HG03097 (cell line): ENCODE data around the gene MTG2.

Source experiments
- ATAC-seq: cut with Tn5 transposase; IDR thresholded peaks from one replicate; pipeline ENCODE4 v1.9.1; 2021; ENCODE audit not compliant: unreplicated experiment, low FRiP score

MTG2 gene

DNA sequence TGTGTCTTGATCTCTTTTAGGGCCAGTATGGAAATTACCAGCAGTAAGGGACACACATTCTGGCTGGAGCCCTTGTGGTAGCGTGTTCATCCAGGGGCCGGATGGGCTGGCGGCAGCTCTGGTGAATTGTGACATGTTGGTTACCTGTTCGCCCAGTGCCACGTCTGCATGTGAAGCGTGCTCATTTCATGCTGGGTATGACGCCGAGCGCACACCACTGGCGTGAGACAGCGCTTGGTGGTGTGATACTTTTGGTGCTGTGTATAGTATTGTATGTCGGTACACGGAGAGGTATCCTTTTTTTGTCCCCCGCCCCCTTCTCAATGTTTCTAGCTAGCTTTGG is 3.7 kb upstream of the MTG2 start:
- no peak for ATAC-seq

DNA sequence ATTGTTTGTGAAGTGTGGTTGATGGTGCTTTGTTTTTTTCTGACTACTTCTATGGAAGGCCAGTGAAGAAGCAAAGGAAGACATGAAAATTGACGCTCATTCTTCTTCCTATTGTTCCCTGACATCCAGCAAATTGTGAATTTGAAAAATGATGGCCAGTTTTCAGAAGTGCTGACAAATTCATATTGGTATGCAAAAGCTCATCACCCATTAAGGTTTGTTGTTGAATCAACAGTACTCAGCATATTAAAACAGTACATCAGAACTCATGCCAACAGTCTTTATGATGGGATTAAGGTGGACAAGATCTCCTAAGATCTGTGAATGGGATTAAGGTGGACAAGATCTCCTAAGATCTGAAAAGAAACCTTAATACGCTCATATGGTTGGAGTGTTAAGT is 1.0 kb upstream of the MTG2 start:
- no peak for ATAC-seq

DNA sequence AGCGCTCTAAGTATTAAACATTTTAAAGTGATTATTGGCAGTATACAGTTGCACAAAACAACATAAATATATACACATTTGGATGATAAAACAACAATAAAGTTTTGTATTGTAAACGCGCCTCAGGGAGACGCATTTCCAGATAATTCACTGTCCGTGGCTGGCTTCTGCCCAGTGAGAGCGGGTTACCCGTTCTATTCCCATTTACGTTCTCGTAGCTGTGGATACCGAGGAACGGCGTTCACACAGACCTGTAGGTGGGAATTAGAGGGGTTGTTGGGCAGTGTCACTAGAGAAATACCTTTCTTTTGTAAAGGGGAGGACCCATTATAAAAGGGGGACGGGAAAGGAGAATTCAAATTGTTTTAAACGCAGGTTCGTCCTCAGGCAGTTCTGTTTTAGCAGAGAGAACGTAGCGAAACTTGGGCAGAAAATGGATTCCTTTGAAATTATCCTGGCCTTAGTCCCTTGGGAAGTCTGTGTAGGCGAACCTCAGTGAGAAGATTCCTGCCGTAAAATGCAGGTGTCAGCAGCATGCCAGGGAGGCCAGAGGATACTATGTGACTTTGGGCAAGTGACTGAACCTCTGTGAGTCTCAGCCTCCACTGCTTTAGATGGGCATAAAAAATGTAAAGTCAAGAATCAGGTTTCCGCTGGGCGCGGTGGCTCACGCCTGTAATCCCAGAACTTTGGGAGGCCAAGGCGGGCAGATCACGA is 756 bp downstream of the MTG2 start:
- no peak for ATAC-seq

DNA sequence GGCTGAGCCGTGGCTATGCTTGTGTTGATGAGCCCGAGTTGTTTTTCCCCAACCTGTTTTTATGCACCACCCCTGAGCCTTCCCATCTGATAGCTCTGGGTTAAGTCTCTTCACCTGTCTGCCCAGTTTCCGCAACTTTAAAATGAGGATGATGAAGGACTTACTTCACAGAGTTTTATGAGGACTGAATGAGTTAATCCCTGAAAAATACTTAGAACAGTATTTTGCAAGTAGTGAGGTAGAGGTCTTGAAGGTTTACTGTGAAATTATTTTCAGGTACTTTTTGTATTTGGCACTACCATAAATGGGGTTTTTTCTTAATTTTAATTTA is 3.2 kb downstream of the MTG2 start:
- no peak for ATAC-seq

DNA sequence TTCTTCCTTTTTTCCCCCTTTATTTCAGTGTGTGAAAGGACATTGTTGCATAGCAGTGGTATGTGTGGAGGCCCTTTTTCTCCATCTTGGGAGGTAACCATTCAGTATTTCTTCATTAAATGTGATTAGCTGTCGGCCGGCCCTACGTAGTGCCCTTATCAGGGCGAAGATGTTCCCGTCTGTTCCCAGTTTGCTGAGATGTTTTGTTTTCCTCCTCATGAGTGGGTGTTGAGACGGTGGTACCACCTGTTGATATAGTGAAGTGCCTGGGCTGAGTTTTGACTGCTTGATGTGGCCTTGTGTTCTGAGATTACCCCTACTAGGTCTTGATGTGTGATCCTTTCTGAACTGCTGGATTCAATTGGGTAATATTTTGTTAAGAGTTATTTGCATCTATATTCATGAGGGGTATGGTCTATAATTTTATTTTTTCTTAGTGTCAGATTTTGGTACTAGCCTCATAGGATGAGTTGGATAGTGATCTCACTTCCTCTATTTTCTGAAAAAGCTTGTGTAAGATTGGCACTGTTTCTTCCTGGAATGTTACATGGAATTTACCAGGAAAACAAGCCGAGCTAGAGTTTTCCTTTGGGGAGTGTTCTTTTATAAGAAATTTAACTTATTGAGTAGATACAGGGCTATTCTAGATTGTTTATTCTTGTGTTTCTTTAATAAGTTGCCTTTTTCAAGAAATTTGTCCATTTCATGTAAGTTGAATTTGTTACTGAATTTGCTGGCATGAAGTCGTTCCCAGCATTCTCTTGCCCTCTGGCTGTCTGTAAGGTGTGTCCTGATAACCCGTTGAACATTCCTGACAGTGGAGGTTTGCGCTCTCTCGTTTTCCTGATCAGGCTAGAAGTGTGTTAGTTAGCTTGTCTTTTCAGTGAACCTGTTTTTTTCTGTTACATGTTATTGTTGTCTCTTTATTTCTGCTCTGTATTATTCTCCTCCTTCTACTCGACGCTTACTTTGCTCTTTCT is 4.3 kb downstream of the MTG2 start:
- no peak for ATAC-seq

DNA sequence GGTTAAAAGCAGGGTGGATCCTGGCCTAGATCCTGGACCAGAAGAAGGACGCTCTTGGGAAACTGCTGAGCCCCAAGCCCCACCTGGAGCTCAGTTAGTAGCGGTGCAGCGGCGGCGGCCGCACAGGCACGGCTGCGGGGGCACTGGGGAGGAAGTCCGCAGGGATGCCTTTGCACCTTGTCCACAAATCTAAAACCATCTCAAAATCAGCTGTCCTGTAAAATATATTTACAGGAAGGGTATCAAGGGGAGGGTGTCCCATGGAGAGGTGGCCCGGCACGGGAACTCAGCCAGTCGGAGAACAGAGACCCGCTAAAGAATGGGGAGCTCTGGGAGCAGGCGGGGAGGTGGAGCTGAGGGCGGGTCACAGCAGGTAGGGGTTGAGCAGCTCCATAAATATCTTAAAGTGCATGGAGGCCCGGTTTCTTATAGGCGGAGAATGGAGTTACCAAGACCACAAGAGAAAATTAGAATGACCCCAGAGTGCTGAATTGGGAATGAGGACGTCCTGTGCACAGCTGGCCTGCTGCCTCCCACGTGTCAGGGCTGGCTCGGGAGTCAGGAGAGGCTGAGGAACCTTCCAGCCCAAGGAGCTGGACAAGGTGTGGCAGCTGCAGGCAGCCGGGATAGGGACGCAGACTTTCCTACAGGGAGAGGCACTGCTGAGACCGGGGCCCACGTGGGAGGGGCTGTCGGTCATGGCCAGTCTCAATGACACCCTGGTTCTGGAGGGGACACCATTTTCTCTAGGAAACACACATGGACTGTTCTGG is 8.0 kb downstream of the MTG2 start:
- no peak for ATAC-seq

DNA sequence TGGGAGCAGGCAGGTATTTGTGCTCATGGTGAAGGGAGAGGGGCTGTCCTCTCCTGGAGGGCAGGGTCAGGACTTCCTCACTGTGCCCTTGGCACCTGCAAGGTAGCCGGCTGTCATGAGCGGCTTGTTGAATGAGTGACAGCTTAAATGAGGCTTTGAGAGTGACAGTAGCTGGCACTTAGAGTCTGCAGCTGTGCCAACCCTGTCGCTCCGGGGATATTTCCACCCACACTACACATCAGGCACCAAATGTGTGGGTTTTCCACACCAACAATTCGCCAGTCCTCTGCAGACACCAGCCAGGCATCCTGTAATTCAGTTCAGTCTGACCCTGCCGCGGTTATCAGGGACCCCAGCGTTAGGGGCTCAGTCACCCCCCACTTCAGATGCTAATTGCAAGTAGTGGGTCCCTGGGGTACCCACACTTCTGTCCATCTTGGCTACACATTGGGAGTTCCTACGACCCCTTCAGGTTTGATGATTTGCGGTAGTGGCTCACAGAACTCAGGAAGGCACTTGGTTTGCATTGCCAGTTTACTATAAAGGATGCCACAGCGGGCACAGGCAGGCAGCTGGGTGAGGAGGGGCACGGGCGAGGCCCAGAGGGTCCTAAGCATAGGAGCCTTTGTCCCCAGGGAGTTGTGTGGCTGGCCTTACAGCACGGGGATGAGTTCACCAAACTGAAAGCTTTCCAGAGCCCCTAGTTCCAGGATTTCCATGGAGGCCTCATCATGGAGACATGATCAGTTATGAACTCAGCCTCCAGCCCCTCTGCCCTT is 9.1 kb downstream of the MTG2 start:
- no peak for ATAC-seq

DNA sequence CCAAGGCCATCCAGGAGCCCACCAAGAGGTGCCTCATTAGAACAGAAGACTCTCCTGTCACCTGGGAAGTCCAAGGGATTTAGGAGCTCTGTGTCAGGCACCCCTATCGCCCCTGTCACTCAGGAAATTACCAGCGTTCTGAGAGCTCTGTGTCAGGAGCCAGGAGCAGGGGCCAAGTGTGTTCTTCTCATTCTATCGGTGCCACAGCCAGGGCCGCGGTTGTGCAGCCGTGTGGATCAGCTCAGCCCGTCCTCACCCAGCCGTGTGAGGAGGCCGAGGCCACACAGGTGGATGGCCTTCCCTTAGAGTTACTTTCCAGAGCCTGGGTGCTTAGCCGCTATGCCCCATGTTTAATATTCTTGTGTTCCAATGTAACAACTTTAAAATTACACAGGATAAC is 9.8 kb downstream of the MTG2 start:
- no peak for ATAC-seq

DNA sequence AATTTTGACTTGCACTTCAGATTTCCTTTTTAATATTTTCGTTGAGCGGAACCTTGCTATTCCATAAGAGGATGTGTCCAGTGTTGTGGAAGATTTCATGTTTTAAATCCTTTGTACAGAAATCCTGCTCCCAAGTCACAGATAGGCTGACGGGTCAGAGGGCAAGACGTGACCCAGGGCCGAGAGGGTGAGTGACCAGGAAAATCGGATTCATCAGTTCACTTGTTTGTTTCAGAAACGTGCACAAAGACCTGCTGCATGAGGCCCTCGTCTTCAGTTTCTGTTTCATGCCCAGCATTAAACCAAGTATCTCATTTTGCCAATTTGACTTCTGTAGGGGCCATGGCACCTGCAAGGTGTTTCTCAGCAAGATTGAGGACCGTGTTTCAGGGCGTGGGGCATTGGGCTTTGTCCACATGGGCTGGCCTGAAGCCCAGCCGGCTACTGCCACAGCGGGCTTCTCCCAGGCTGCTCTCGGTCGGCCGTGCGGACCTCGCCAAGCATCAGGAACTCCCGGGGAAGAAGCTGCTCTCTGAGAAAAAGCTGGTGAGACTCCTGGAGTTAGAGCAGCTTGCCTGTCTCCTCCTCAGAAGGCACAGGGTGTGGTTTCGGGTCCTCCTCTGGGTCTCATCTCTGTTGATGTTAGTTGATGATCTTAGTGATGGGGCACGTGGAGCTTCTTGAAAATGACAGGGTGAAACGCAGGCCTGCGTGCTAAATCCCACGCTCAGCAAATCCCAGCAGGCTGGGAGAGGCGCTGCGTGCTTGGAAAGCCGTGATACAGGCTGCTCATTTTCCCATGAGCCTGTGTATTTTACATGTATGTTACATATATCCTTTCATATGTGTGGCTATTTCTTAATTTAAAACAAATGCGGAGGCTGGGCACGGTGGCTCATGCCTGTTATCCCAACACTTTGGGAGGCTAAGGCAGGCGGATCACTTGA is 10.5 kb downstream of the MTG2 start:
- no peak for ATAC-seq

DNA sequence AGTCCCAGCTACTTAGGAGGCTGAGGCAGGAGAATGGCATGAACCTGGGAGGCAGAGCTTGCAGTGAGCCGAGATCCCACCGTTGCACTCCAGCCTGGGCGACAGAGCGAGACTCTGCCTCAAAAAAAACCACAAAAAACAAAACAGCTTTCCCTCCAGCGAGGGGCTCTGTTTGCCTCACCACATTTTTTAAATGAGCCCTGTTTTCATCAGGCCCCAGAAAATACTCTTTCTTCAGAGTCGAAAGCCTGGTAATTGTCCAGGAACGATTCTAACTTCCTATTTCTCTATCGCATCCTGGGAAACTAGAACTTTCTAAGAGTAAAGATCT is 12.2 kb downstream of the MTG2 start:
- no peak for ATAC-seq

DNA sequence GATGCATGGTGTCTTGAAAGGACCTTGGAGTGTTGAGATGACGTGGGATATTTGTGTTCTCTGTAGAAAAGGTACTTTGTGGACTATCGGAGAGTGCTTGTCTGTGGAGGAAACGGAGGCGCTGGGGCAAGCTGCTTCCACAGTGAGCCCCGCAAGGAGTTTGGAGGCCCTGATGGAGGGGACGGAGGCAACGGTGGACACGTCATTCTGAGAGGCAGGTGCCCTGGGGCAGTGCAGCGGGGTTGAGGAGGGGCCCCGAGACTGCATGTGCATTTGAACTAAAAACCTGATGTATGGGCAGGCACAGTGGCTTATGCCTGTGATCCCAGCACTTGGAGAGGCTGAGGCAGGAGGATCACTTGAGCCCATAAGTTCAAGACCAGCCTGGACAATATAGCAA is 12.9 kb downstream of the MTG2 start:
- no peak for ATAC-seq

DNA sequence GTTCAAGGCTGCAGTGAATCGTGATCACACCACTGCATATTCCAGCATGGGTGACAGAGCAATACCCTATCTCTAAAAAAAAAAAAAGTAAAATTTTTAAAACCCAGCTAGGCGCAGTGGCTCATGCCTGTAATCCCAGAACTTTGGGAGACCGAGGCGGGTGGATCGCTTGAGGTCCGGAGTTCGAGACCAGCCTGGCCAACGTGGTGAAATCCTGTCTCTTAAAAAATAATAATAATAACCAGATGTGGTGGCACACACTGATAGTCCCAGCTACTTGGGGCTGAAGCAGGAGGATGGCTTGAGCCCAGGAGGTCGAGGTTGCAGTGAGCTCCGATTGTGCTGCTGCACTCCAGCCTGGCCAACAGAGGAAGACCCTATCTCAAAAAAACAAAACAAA is 13.5 kb downstream of the MTG2 start:
- ATAC-seq, result no peak

DNA sequence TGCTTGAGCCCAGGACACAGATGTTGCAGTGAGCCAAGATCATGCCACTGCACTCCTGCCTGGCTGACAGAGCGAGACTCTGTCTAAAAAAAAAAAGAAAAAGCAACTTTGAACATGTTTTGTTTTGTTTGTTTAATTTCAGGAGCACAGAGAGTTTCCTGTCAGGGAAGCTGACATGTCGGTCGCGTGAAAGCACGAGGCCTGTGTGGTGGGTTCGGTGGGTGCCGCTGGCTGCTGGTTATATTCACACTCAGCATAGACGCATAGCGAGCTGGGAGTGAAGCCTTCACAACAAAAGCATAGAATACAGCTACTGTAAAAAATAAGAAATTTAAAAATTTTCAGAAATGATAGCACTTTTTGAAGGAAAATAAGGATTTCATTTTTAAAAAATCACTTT is 14.5 kb downstream of the MTG2 start:
- ATAC-seq, result no peak

DNA sequence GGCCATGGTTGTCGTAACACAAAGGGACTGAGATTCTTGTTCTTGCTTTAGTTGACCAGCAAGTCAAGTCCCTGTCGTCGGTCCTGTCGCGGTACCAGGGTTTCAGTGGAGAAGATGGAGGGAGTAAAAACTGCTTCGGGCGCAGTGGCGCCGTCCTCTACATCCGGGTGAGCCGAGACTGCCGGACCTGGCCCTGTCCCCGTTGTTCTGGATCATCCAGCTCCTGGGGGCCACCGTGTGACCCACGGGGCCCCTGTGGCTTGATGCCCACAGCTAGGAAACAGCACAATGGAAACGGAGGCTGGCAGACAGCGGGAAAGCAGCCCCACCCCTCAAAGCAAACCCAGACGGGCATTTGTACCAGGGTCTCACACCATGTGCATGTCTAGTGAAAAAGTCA is 15.0 kb downstream of the MTG2 start:
- no peak for ATAC-seq

DNA sequence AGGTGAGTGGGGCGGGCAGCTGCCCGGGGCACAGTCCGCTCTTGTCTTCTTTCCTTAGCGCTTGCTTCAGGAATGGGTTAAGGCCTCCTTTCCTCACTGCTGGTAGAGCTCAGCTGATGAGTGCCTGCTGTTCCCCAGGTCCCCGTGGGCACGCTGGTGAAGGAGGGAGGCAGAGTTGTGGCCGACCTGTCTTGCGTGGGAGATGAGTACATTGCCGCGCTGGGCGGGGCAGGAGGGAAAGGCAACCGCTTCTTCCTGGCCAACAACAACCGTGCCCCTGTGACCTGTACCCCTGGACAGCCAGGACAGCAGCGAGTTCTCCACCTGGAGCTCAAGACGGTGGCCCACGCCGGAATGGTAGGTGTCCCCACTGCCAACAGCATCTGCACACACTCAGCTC is 15.7 kb downstream of the MTG2 start:
- no peak for ATAC-seq

DNA sequence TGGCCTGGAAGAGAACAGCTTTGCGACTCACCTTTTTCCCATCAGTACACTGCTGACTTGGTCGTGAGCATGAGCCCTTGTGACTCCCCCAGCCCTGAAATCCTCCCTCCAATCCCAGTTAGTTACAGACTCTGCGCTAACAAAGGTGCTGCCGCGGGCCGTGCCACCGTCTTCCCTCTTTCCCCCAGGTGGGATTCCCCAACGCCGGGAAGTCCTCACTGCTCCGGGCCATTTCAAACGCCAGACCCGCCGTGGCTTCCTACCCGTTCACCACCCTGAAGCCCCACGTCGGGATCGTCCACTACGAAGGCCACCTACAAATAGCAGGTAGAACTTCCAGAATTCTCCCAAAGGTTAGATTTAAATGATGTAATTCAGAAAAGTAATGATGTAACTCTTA is 16.1 kb downstream of the MTG2 start:
- no peak for ATAC-seq

DNA sequence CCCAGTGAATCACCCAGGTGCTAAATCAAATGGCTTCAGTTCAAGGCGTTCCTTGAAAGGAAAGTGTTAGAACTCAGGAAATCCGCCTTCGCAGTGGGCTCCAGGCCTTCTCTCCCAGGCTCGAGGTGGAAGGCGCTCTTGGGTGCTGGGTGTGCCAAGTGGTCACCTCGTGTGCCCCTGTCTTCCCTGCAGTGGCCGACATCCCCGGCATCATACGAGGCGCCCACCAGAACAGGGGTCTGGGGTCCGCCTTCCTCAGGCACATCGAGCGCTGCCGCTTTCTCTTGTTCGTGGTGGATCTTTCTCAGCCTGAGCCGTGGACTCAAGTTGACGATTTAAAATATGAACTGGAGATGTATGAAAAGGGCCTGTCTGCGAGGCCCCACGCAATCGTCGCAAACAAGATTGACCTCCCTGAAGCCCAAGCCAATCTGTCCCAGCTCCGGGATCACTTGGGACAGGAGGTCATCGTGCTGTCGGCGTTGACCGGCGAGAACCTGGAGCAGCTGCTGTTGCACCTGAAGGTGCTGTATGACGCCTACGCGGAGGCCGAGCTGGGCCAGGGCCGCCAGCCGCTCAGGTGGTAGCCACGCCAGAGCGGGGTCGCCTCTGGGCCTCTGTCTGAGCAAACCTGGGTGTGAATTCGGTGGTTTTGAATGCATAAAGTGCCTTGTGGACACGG is 17.8 kb downstream of the MTG2 start:
- no peak for ATAC-seq

DNA sequence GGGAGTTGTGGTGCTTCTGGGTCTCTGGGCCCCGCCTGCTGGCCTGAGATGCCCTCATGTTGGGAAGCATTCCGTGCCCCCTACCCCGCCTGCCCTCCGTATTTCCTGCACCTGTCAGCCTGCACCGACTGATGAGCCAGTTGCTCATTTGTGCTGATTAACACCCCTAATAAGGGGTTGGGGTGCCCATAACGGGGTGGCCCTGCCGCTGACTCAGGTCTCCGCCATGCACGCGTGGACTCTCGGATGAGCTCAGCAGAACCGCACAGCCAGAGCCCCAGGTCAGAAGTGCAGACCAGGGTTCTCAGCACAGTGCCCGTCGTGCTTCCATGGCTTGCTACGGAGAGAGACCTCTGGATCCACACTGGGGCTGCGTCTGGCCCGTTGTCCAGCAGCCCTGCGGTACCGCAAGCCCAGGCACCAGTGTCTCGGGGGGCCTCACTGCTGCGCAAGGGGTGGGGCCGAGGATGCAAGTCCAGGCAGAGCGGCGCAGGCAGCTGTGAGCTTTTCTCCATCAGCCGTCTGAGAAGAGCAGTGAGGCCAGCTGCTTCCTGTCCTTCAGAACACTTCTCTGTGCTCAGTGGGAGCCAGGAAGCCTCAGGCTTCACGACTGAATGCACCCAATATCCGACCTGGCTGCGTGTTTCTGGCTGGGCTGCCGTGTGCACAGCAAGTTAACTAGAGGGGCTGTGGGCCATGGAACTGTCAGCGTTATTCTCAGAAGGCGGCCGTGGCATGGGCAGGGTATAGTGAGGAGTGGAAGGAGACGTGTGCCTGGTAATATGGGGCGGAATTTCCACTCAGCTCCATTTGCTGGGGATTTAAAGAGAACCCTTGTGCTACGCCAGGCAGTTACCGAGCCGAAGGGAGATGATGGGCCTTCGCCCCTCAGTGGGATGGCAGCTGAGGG is 18.6 kb downstream of the MTG2 start:
- no peak for ATAC-seq
